Activated CD4-positive, alpha-beta T cell treated with anti-CD3 and anti-CD28 coated beads for 36 hours (primary cell): Measurements from ENCODE around the gene PNPLA7. TPM values are rescaled to one million over a fixed set of nuclear protein-coding genes. Genes with fewer than 3 reads are reported as not detected.

ENCODE experiments used
- ATAC-seq: fragments of 200-7000 bp; cut with Tn5 transposase; one replicate; pipeline ENCODE4 v1.10.0; 2021; ENCODE audit warnings: mild to moderate bottlenecking, moderate library complexity
- CTCF ChIA-PET: fragments of 350-600 bp; sonication (Branson Sonifier 250); formaldehyde crosslinking; loops from one replicate; lab custom pipeline; 2021; ENCODE audit warnings: antibody characterized with exemption; lab: Charles Lee
- POLR2A ChIA-PET: fragments of 350-600 bp; sonication (Branson Sonifier 250); formaldehyde crosslinking; loops from one replicate; lab custom pipeline; 2021; ENCODE audit warnings: antibody characterized with exemption, inconsistent platforms; lab: Charles Lee
- DNase-seq: peaks from one replicate; pipeline ENCODE4 v3.0.0-alpha.2; 2020
- H3K27ac Mint-ChIP-seq: one replicate; pipeline ENCODE4 v1.8.0; 2021; ENCODE audit warnings: mixed read lengths
- H3K27me3 Mint-ChIP-seq: one replicate; pipeline ENCODE4 v1.8.0; 2021; ENCODE audit warnings: mixed read lengths
- H3K36me3 Mint-ChIP-seq: one replicate; pipeline ENCODE4 v1.8.0; 2021; ENCODE audit warnings: low read depth, mixed read lengths
- H3K4me1 Mint-ChIP-seq: one replicate; pipeline ENCODE4 v1.8.0; 2021; ENCODE audit warnings: mixed read lengths
- H3K4me3 Mint-ChIP-seq: one replicate; pipeline ENCODE4 v1.8.0; 2021; ENCODE audit warnings: mild to moderate bottlenecking, moderate library complexity, mixed read lengths
- H3K9me3 Mint-ChIP-seq: one replicate; pipeline ENCODE4 v1.8.0; 2021; ENCODE audit warnings: low read depth, mixed read lengths
- intact Hi-C, 2 experiments: fragments of 100-400 bp; cut with DNase I in 1 of 2; cut with micrococcal nuclease in 1 of 2; formaldehyde crosslinking; loops; one replicate each; pipeline versions ENCODE4 v1.14.2 to v1.15.1; 2022 to 2024; cut with DNase I, micrococcal nuclease
- total RNA-seq, 2 experiments: library from RNA; stranded (reverse); gene quantifications; one replicate each; pipeline ENCODE4 v1.2.3, GENCODE V29; 2021

PNPLA7 gene
- total RNA-seq, 2 experiments from 2014 or later, result 3.1 to 3.6 TPM

GRCh38 chr9:137491735-137492432 is 58.3 kb downstream of the PNPLA7 start:
- Mint-ChIP-seq H3K27ac (no peak overlapping the region), H3K4me3 (no peak overlapping the region), H3K9me3 (no peaks in the 10 kb centered on the region), H3K36me3 (no peaks in the 10 kb centered on the region), H3K4me1 (peaks cover 3% of the 10 kb centered on the region), H3K27me3 (no peaks in the 10 kb centered on the region)
- intact Hi-C loops, result loop anchor here in 1 of 2 experiments (1.0 kb wide), 3 partner anchors 33 to 59 kb away; partner anchors contain the start of genes MRPL41 and NSMF
- CTCF ChIA-PET, result no interaction called here
- ATAC-seq (no peak), DNase-seq (no peak)
- POLR2A ChIA-PET, result no interaction called here

- DNase-seq, result no peak
- no peak for ATAC-seq
- Mint-ChIP-seq H3K36me3 (no peaks in the 10 kb centered on the region), H3K27me3 (no peaks in the 10 kb centered on the region), H3K4me3 (no peak overlapping the region), H3K4me1 (peaks cover 3% of the 10 kb centered on the region), H3K9me3 (no peaks in the 10 kb centered on the region), H3K27ac (no peak overlapping the region)
- POLR2A ChIA-PET, result no interaction called here
- intact Hi-C loops, result no loop called here
- CTCF ChIA-PET, result interaction anchor here (1.2 kb wide), 1 partner anchor 19 kb away, joined by 5 read pairs; no protein-coding TSS in a partner anchor
These were observed 59.5 kb downstream of the PNPLA7 start for GRCh38 chr9:137490532-137491186.

DNA sequence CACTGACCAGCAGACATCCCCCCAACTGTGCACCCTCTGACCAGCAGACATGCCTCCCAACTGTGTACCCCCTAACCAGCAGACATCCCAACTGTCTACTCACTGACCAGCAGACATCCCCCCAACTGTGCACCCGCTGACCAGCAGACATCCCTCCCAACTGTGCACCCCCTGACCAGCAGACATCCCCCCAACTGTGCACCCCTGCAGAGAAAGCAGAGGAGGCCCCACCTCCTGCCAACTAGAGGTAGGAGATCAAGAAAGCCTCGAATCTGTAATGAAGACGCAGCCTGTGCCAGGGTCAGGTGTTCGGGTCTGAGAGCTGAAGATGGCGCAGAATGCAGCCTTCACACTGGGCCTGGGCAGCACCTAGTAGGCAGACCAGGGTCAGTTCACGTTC is 61.3 kb downstream of the PNPLA7 start:
- Mint-ChIP-seq H3K4me3 (no peak overlapping the region), H3K4me1 (peaks cover 1% of the 10 kb centered on the region), H3K9me3 (no peaks in the 10 kb centered on the region), H3K27me3 (no peaks in the 10 kb centered on the region), H3K27ac (no peak overlapping the region), H3K36me3 (no peaks in the 10 kb centered on the region)
- intact Hi-C loops, result no loop called here
- ChIA-PET CTCF (no interaction called here), POLR2A (no interaction called here)
- DNase-seq (no peak), ATAC-seq (no peak)

GRCh38 chr9:137488327-137488653 is 61.9 kb downstream of the PNPLA7 start:
- DNase-seq (no peak), ATAC-seq (no peak)
- intact Hi-C loops, result no loop called here
- POLR2A ChIA-PET, result no interaction called here
- Mint-ChIP-seq H3K4me3 (no peak overlapping the region), H3K27ac (no peak overlapping the region), H3K36me3 (no peaks in the 10 kb centered on the region), H3K27me3 (no peaks in the 10 kb centered on the region), H3K9me3 (no peaks in the 10 kb centered on the region), H3K4me1 (no peaks in the 10 kb centered on the region)
- CTCF ChIA-PET, result interaction anchor here (0.6 kb wide), 1 partner anchor 45 kb away, joined by 3 read pairs; no protein-coding TSS in a partner anchor

DNA sequence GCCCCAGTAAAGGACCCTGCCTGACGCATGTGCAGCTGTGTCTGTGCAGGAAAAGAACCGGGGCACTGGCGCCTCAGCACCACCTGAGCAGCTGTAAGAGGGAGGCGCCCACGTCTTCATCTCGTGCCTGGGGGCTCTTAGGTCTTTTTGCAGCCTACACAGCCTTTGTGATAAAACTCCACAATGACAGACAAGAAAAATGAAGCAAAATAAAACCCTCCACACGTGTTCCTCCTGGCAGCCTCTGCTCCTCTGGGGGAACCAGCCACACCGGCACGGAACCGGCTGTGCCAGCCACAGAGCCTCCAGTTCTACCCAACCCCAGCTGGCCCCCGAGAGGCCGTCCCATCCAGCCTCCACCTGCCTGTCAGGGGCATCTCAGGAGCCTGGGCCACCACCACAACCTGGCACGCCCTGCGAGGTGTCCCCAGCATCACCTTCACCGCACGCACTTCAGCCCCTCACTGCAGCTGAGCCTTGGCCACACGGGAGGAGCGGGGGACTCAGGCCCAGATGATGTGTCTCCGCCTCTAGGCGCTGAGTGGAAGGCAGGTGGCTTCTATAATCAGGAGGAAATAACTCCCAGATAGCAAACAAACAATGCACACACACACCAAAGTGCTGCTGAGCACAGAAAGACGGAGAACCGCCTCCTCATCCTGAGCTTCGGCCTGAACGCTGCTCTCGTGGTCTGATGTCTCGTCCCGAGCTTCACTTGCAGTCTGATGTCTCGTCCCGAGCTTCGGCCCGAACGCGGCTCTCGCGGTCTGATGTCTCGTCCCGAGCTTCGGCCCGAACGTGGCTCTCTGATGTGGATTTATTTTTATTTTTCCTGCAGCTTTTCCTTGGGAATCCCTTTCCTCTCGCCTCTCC is 62.5 kb downstream of the PNPLA7 start:
- H3K27me3 Mint-ChIP-seq, result no peaks in the 10 kb centered on the region
- DNase-seq, result no peak
- intact Hi-C loops, result no loop called here
- H3K4me3 Mint-ChIP-seq, result no peak overlapping the region
- ATAC-seq, result no peak
- H3K9me3 Mint-ChIP-seq, result no peaks in the 10 kb centered on the region
- ChIA-PET POLR2A (no interaction called here), CTCF (interaction anchor here (0.6 kb wide), 1 partner anchor 44 kb away, joined by 3 read pairs; no protein-coding TSS in a partner anchor)
- no peaks in the 10 kb centered on the region for H3K36me3 Mint-ChIP-seq
- no peak overlapping the region for H3K27ac Mint-ChIP-seq
- H3K4me1 Mint-ChIP-seq, result no peaks in the 10 kb centered on the region

- Mint-ChIP-seq H3K27ac (no peak overlapping the region), H3K4me3 (no peak overlapping the region), H3K9me3 (no peaks in the 10 kb centered on the region), H3K4me1 (peaks cover 6% of the 10 kb centered on the region), H3K27me3 (no peaks in the 10 kb centered on the region), H3K36me3 (no peaks in the 10 kb centered on the region)
- ATAC-seq, result no peak
- DNase-seq, result no peak
- intact Hi-C loops, result no loop called here
- POLR2A ChIA-PET, result no interaction called here
- CTCF ChIA-PET, result no interaction called here
These were observed 63.4 kb downstream of the PNPLA7 start for GRCh38 chr9:137486545-137487453.

GRCh38 chr9:137486141-137486490 is 64.1 kb downstream of the PNPLA7 start:
- Mint-ChIP-seq H3K4me3 (no peak overlapping the region), H3K27ac (no peak overlapping the region), H3K27me3 (no peaks in the 10 kb centered on the region), H3K9me3 (no peaks in the 10 kb centered on the region), H3K4me1 (peaks cover 9% of the 10 kb centered on the region), H3K36me3 (no peaks in the 10 kb centered on the region)
- intact Hi-C loops, result no loop called here
- DNase-seq, result no peak
- ChIA-PET POLR2A (no interaction called here), CTCF (no interaction called here)
- ATAC-seq, result no peak

- DNase-seq (no peak), ATAC-seq (no peak)
- POLR2A ChIA-PET, result no interaction called here
- no peaks in the 10 kb centered on the region for H3K27me3 Mint-ChIP-seq
- no peaks in the 10 kb centered on the region for H3K9me3 Mint-ChIP-seq
- intact Hi-C loops, result no loop called here
- H3K4me3 Mint-ChIP-seq, result no peak overlapping the region
- no peak overlapping the region for H3K27ac Mint-ChIP-seq
- no peaks in the 10 kb centered on the region for H3K36me3 Mint-ChIP-seq
- CTCF ChIA-PET, result no interaction called here
- H3K4me1 Mint-ChIP-seq, result peaks cover 9% of the 10 kb centered on the region
These were observed 64.7 kb downstream of the PNPLA7 start for GRCh38 chr9:137485343-137486140.

DNA sequence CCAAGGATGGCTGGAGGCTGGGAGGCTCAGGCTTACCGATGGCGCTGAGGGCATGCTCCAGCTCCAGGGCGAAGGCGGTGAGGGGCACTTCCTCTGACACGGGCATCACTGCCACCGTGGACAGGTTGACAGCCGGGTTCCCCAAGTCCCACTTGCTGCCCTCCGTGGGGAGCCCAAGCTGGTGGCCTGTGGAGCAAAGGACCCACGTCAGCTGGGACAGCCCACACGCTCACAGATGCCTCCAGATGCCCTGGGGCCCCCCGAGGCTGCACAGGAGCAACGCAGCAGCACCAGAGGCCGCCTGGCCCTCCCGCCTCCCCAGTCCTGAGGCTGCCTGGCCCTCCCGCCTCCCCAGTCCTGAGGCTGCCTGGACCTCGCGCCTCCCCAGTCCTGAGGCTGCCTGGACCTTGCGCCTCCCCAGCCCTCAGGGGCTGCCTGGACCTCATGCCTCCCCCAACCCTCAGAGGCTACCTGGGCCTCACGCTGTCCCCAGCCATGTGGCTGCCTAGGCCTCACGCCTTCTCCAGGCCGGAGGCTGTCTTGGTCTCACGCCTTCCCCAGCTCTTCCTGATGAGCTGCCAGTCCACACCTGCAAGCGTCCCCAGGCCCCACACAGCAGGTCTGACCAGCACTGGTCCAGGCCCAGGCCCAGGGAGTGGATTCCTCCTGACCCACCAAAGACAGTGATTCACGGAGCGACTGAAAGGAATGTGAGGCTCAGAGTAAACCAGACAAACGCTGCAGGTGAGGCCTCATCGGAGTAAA is 65.5 kb downstream of the PNPLA7 start:
- CTCF ChIA-PET, result no interaction called here

More for the DNA sequence above, 65.5 kb downstream of the PNPLA7 start:
- intact Hi-C loops, result no loop called here
- ATAC-seq, result no peak
- Mint-ChIP-seq H3K4me1 (peaks cover 9% of the 10 kb centered on the region), H3K36me3 (no peaks in the 10 kb centered on the region), H3K4me3 (no peak overlapping the region), H3K27ac (no peak overlapping the region), H3K27me3 (no peaks in the 10 kb centered on the region), H3K9me3 (no peaks in the 10 kb centered on the region)
- POLR2A ChIA-PET, result no interaction called here
- no peak for DNase-seq
